GM19324 (cell line): ENCODE data around the gene ANKRD7.
"Not testable (repeated sequence)": the region's sequence is repeated elsewhere in the genome, so short reads cannot be mapped to it uniquely, and the experiment has no call there.

Source experiments
- ATAC-seq: cut with Tn5 transposase; IDR thresholded peaks from one replicate; pipeline ENCODE4 v1.9.1; 2021; ENCODE audit warnings: mild to moderate bottlenecking, moderate library complexity; ENCODE audit not compliant: unreplicated experiment, low FRiP score

Gene ANKRD7

GRCh38 chr7:118232837-118233236 lies 8.3 kb downstream of the ANKRD7 start:
- ATAC-seq = no peak

DNA sequence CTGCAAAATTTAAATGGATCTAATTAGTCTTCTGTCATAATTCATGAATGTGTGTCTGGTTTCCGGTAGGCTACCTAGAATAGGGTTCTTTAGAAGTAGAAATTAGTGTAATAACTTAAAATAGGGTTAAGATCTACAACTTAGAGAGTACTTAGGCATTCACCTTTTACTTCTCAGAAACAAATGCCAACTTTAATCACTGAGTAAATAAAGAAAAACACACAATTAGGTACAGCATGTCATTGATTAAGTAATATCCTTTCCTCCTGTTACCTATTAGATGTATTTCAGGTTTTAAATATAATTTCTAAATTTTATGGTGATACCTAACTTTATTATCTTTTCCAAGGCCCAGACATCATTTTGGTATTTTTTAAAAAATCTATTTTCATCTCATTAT lies 9.3 kb downstream of the ANKRD7 start:
- ATAC-seq = no peak

- ATAC-seq = no peak
These were observed 14.5 kb downstream of the ANKRD7 start for GRCh38 chr7:118239014-118239413.

DNA sequence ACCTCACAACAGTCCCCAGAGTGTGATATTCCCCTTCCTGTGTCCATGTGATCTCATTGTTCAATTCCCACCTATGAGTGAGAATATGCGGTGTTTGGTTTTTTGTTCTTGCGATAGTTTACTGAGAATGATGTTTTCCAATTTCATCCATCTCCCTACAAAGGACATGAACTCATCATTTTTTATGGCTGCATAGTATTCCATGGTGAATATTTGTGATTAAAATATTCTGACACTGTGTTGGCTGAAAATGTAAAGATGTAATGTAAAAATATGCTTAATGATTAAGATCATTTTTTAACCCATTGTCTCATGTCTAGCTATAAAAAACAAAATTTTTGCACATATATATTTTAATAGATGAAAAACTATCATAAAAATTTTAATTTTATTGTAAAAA lies 15.8 kb downstream of the ANKRD7 start:
- ATAC-seq = not testable (repeated sequence)

GRCh38 chr7:118243695-118244094 lies 19.2 kb downstream of the ANKRD7 start:
- no peak for ATAC-seq

GRCh38 chr7:118245267-118246040 lies 20.9 kb downstream of the ANKRD7 start:
- no peak for ATAC-seq

DNA sequence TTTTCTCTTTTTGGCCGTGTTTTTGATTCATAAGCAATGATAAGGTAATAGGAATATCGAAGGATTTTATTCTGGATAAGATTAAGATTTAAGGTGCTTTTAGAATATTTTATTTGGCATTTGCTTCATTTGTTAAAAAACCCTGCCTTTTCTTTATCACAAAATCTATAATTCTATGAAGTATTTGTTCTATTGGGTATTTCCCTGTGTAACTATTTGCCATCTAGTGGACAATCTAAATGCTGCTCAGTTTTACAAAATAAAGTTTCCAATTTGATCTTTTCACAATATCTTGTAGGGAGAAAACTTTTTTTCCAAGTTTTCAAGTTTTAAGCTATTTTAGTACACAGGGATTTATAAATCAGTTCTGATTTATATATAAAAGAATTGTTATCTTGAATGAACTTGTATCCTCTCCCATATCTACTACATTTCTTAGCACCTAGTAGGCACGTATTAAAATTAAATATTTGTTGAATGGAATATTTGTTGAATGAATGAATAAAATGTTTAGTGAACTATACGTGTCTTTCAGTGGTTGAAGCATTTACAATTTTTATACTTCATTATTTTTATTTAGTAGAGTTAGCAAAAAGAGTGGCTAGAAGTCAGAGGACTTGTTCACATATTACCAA lies 26.5 kb downstream of the ANKRD7 start:
- ATAC-seq = no peak

DNA sequence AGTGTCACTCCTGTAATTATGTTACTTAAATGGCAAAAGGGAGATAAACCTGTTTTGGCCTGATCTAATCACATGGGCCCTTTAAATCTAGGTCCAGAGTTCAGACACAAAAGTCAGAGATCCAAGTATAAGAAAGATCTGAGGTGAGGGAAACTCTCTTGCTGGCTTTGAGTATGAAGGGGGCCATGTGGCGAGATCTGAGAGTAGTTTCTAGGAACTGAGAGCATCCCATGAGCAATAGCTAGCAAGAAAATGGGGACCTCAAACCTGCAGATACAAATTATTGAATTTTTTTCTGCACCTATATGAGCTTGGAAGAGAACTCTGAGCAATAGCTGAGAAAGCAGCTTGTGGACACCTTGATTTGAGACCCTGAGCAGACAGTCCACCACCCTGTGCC lies 27.6 kb downstream of the ANKRD7 start:
- no peak for ATAC-seq

- no peak for ATAC-seq
These were observed 34.6 kb downstream of the ANKRD7 start for GRCh38 chr7:118259115-118259514.

- ATAC-seq = no peak
These were observed 40.3 kb downstream of the ANKRD7 start for GRCh38 chr7:118264836-118265235.

- ATAC-seq = no peak
These were observed 56.0 kb downstream of the ANKRD7 start for GRCh38 chr7:118280319-118281012.

GRCh38 chr7:118281196-118281595 lies 56.7 kb downstream of the ANKRD7 start:
- ATAC-seq = no peak

- no peak for ATAC-seq
These were observed 60.9 kb downstream of the ANKRD7 start for GRCh38 chr7:118285358-118285757.

DNA sequence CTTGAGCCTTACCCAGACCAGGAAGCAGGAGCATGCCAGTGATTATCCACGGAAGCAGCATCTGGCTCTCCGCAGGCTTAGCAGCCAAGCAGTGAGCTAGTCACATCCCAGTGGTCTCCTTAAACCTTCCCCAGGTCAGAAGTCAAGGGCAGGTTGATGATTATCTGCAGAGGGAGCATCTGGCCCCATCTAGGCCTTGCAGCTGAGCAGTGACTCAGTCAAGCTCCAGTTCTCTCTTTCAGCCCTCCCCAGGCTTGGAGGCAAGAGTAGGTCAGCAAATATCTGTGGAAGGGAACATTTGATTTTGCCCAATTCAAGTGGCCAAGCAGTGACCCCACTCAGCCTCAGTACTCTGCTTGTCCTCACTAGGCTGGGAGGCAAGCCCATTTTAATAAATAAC lies 61.6 kb downstream of the ANKRD7 start:
- no peak for ATAC-seq

- peak; percentile 63 for ATAC-seq
These were observed 63.6 kb downstream of the ANKRD7 start for GRCh38 chr7:118288098-118288497.

GRCh38 chr7:118289476-118289875 lies 65.0 kb downstream of the ANKRD7 start:
- ATAC-seq = no peak
